AG09319 (cell line): Measurements from ENCODE around the gene PPP1R14C.

ENCODE experiments used
- DNase-seq: peaks from one replicate; pipeline ENCODE4 v3.0.0-alpha.2; 2010; ENCODE audit warnings: low read depth; ENCODE audit errors: extremely low read depth
- TF ChIP-seq, protein P1 (sequence below): IDR thresholded peaks from 2 replicates; pipeline ENCODE4 v1.5.1; 2011; ENCODE audit warnings: low read depth, mild to moderate bottlenecking, inconsistent platforms, low read length, moderate library complexity

Gene PPP1R14C

DNA sequence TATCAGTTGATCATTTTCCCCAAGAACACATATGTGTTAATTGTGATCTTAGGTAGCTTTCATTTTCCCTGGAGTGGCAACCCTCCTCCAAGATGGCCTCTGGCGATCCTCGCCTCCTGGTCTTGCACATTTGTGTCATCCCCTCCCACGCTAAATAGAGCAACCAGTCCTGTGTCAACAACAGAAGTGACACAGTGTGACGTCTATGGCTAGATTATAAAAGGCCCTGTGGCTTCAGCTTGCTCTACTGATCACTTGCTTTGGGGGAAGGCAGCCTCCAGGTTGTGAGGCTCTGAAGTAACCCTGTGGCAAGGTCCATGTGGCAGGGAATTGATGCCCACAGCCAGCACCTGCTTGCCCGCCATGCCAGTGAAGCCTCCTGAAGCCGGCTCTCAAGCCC is 30.6 kb upstream of the PPP1R14C start:
- TF ChIP-seq, protein P1, sequence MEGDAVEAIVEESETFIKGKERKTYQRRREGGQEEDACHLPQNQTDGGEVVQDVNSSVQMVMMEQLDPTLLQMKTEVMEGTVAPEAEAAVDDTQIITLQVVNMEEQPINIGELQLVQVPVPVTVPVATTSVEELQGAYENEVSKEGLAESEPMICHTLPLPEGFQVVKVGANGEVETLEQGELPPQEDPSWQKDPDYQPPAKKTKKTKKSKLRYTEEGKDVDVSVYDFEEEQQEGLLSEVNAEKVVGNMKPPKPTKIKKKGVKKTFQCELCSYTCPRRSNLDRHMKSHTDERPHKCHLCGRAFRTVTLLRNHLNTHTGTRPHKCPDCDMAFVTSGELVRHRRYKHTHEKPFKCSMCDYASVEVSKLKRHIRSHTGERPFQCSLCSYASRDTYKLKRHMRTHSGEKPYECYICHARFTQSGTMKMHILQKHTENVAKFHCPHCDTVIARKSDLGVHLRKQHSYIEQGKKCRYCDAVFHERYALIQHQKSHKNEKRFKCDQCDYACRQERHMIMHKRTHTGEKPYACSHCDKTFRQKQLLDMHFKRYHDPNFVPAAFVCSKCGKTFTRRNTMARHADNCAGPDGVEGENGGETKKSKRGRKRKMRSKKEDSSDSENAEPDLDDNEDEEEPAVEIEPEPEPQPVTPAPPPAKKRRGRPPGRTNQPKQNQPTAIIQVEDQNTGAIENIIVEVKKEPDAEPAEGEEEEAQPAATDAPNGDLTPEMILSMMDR, result no peak
- no peak for DNase-seq

DNA sequence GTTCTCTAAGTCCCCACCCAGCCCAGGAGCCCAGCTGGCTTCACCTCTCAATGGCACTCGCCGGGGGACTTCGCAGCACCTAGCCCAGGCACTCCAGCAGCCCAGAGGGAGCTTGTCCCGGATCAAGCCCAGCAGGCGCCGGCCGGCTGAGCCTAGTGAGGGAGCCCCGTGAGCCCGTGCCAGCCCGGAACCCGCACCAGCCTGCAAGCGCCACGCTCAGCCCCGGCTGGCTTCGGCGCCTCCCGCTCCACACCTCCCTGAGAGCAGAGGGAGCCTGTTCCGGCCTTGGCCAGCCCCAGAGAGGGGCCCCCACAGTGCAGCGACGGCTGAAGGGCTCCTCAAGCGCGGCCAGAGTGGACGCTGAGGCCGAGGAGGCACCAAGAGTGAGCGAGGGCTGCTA is 27.1 kb upstream of the PPP1R14C start:
- DNase-seq, result no peak
- TF ChIP-seq, protein P1, result no peak

DNA sequence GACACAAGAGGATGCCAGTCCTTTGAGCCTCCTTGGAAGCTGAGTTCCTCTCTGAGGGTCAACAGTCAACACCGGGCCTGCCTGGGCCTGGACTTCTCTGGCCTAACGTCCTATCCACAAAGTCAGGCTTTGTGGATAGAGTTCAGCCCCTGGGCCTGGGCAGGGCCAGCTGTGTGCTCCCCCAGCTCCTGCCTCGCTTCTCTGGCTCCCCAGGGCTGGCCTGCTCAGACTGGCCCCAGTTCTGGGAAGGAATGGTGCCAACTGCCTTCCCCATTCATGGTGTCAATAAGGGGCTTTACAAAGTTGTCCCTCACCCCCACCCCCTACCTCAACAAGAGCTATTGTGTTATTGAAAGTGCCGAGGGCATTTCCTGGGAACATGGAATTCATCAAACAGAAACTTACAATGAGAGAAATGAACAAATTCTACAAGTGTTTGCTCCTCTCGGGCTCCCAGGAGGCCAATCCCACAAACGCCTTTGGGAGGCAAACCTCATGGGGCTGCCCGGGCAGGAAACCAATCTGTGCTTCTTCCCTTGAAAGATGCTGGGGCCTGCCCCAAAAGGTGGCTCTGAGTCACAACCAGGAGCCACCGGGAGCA is 26.5 kb upstream of the PPP1R14C start:
- DNase-seq, result no peak
- TF ChIP-seq, protein P1, result no peak

DNA sequence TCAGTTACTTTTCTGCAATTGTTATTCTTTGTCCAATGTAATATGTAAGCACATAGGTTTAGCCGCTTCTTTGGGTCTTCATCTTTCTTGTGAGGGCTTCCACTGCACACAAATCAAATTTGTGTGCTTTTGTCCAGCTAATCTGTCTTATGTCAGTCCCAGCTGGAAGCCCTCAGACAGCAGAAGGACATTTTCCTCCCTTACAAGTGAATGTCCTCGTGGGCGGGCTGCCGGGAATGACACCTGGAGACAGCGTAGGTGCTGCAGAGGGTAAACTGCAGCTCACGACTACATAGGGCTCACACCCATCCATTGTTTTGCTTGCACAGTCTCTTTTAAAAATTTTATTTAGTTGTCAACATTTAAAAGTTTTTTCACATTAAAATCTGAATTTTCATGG is 24.6 kb upstream of the PPP1R14C start:
- TF ChIP-seq, protein P1, result no peak

DNA sequence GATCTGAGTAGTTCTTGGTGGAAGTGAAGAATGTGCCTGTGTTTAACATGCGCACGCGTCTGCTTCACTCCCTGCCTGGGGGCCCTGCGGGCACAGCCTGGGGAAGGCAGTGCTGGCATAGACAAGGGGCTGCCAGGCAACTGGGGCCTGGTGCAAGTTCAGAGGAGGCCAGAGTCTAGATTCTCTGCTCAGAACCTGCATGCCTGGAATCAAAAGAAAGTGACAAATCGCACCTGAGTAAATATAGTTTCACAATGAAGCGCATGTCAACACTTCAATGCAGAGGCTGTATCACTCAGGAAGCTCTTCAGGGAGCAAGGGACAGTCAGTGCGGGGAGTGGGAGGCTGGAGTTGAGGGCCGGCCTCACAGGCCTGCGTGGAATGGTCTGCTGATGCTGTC is 24.2 kb upstream of the PPP1R14C start:
- TF ChIP-seq, protein P1, result no peak
- DNase-seq, result no peak

More for the DNA sequence above, 24.6 kb upstream of the PPP1R14C start:
- no peak for DNase-seq

DNA sequence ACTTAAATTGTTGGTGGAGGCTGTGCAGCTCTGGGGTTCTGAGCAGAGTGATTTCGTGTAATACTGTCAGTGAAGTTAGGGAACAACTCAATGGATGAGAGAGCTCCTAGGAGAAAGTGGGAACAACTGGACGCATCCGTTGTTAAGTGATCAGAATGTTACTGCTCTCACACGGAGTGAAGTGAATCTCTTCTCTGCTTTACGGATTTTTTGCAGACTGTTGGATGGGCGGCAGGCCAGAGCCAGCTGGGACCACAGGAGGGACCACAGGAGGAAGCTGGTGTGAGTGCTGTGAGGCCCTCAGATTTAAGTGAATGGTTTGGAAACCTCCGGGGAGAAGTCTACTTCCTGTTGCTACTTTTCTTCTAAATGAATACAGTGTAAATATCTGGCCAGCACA is 23.7 kb upstream of the PPP1R14C start:
- TF ChIP-seq, protein P1, result no peak

DNA sequence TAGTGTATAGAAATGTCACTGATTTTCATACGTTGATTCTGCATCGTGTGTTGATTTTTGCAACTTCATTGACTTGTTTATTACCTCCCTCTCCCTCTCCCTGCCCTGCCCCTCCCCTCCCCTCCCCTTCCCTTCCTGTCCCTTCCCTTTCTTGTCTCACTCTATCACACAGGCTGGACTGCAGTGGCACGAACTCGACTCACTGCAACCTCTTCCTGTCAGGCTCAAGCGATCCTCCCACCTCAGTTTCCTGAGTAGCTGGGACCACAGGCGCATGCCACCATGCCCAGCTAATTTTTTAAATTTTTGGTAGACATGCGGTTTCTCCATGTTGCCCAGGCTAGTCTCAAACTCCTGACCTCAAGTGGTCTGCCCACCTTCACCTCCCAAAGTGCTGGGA is 19.2 kb upstream of the PPP1R14C start:
- TF ChIP-seq, protein P1, result no peak
- no peak for DNase-seq

More for the DNA sequence above, 23.7 kb upstream of the PPP1R14C start:
- DNase-seq, result no peak
